HEK293T (cell line): Measurements from ENCODE around the gene PLA2G4D.

Experiments used
- BHLHE40 ChIP-seq: fragments of 450-650 bp; IDR thresholded peaks from 2 replicates; pipeline ENCODE4 v1.6.1; 2016; ENCODE audit warnings: mild to moderate bottlenecking, moderate library complexity, borderline replicate concordance
- FOXA1 ChIP-seq: fragments of 450-650 bp; IDR thresholded peaks from 2 replicates; pipeline ENCODE4 v1.6.1; 2016; ENCODE audit warnings: mild to moderate bottlenecking
- HDGF ChIP-seq: fragments of 450-650 bp; IDR thresholded peaks from 2 replicates; pipeline ENCODE4 v1.6.1; 2017; ENCODE audit warnings: antibody characterized with exemption, borderline replicate concordance
- SP1 ChIP-seq: fragments of 450-650 bp; IDR thresholded peaks from 2 replicates; pipeline ENCODE4 v1.6.1; 2017

GRCh38 chr15:42094512-42094963, at the start of gene PLA2G4D:
- TF ChIP-seq BHLHE40 (no peak), FOXA1 (no peak), HDGF (no peak), SP1 (no peak)
